Stromal cell of bone marrow (primary cell): Measurements from ENCODE around the gene DNAJC7.
"Not testable (repeated sequence)": the region's sequence is repeated elsewhere in the genome, so short reads cannot be mapped to it uniquely, and the experiment has no call there.

Experiments used
- DNase-seq: peaks from one replicate; pipeline ENCODE4 v3.0.0-alpha.2; 2012; ENCODE audit warnings: low read depth

The DNAJC7 gene

GRCh38 chr17:41957031-41957868 is 60.0 kb downstream of the DNAJC7 start:
- DNase-seq: no peak

- no peak for DNase-seq
These were observed 60.7 kb downstream of the DNAJC7 start for GRCh38 chr17:41956522-41956921.

- no peak for DNase-seq
These were observed 68.3 kb downstream of the DNAJC7 start for GRCh38 chr17:41948762-41949460.

- DNase-seq: no peak
These were observed 72.3 kb downstream of the DNAJC7 start for GRCh38 chr17:41944943-41945342.

GRCh38 chr17:41943492-41943891 is 73.7 kb downstream of the DNAJC7 start:
- DNase-seq: no peak

GRCh38 chr17:41942626-41943373 is 74.4 kb downstream of the DNAJC7 start:
- DNase-seq: no peak

GRCh38 chr17:41941168-41941567 is 76.1 kb downstream of the DNAJC7 start:
- no peak for DNase-seq

- DNase-seq: no peak
These were observed 77.5 kb downstream of the DNAJC7 start for GRCh38 chr17:41939693-41940090.

GRCh38 chr17:41939044-41939692 is 78.1 kb downstream of the DNAJC7 start:
- DNase-seq: no peak

- no peak for DNase-seq
These were observed 79.0 kb downstream of the DNAJC7 start for GRCh38 chr17:41937970-41938954.

- no peak for DNase-seq
These were observed 81.6 kb downstream of the DNAJC7 start for GRCh38 chr17:41935641-41936040.

GRCh38 chr17:41932816-41933389 is 84.3 kb downstream of the DNAJC7 start:
- DNase-seq: no peak

GRCh38 chr17:41931715-41932114 is 85.5 kb downstream of the DNAJC7 start:
- DNase-seq: not testable (repeated sequence)

- not testable (repeated sequence) for DNase-seq
These were observed 86.4 kb downstream of the DNAJC7 start for GRCh38 chr17:41930833-41931156.

GRCh38 chr17:41930009-41930832 is 87.0 kb downstream of the DNAJC7 start, which contains the start of gene ODAD4:
ODAD4 (plus strand) TSS chr17:41930617; CDS start chr17:41930724, 107 bp downstream.
- peak; percentile 97 for DNase-seq

GRCh38 chr17:41928693-41929251 is 88.5 kb downstream of the DNAJC7 start:
- no peak for DNase-seq
